ENCODE data around the gene TMEM81.

The TMEM81 gene

DNA sequence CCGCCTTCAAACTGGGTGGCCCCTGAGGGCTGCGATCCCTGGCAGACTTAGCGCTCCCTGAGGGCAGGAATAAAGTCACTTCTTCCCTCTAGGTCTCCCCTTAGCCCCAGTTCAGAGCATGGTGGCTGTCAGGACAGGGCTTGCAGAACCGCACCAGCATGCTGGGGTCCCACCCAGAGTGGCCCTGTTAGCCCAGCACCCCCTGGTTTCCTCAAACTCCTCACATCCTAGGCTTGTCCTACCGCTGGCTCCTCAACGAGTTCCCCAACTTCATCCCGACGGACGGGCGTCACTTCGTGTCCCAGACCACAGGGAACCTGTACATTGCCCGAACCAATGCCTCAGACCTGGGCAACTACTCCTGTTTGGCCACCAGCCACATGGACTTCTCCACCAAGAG lies 25.4 kb downstream of the TMEM81 start:
- H3K27ac ChIP-seq (ENCODE audit: low read length), result no peak overlapping the region
- H3K36me3 ChIP-seq (ENCODE audit: control insufficient read depth in 1 of 2, insufficient read depth in 2 of 2, low read length in 2 of 2), result no peaks in the 10 kb centered on the region
- H3K4me3 ChIP-seq (ENCODE audit: low read depth in 1 of 2, low read length in 2 of 2), result no peak overlapping the region
- no peaks in the 10 kb centered on the region for H3K27me3 ChIP-seq (ENCODE audit: low read depth, low read length)
- peaks cover 0 to 8% of the 10 kb centered on the region in 2 donors for H3K4me1 ChIP-seq (ENCODE audit: control insufficient read depth in 1 of 2, insufficient read depth in 2 of 2, low read length in 2 of 2)
- H3K9me3 ChIP-seq (ENCODE audit: control insufficient read depth in 1 of 2, low read length in 2 of 2), result no peaks in the 10 kb centered on the region

- Histone ChIP-seq H3K9me3 (ENCODE audit: control insufficient read depth in 1 of 2, low read length in 2 of 2) (no peaks in the 10 kb centered on the region), H3K27ac (ENCODE audit: low read length) (no peak overlapping the region), H3K27me3 (ENCODE audit: low read depth, low read length) (no peaks in the 10 kb centered on the region), H3K4me3 (ENCODE audit: low read depth in 1 of 2, low read length in 2 of 2) (no peak overlapping the region), H3K4me1 (ENCODE audit: control insufficient read depth in 1 of 2, insufficient read depth in 2 of 2, low read length in 2 of 2) (peaks cover 0 to 8% of the 10 kb centered on the region in 2 donors), H3K36me3 (ENCODE audit: control insufficient read depth in 1 of 2, insufficient read depth in 2 of 2, low read length in 2 of 2) (no peaks in the 10 kb centered on the region)
These were observed 26.3 kb downstream of the TMEM81 start for GRCh38 chr1:205057808-205058575.

GRCh38 chr1:205056956-205057568 lies 27.2 kb downstream of the TMEM81 start:
- no peak overlapping the region for H3K4me3 ChIP-seq (ENCODE audit: low read depth in 1 of 2, low read length in 2 of 2)
- peaks cover 0 to 8% of the 10 kb centered on the region in 2 donors for H3K4me1 ChIP-seq (ENCODE audit: control insufficient read depth in 1 of 2, insufficient read depth in 2 of 2, low read length in 2 of 2)
- H3K9me3 ChIP-seq (ENCODE audit: control insufficient read depth in 1 of 2, low read length in 2 of 2), result no peaks in the 10 kb centered on the region
- H3K36me3 ChIP-seq (ENCODE audit: control insufficient read depth in 1 of 2, insufficient read depth in 2 of 2, low read length in 2 of 2), result no peaks in the 10 kb centered on the region
- H3K27ac ChIP-seq (ENCODE audit: low read length), result no peak overlapping the region
- H3K27me3 ChIP-seq (ENCODE audit: low read depth, low read length), result no peaks in the 10 kb centered on the region

- no peak overlapping the region for H3K27ac ChIP-seq (ENCODE audit: low read length)
- H3K9me3 ChIP-seq (ENCODE audit: control insufficient read depth in 1 of 2, low read length in 2 of 2), result no peaks in the 10 kb centered on the region
- H3K36me3 ChIP-seq (ENCODE audit: control insufficient read depth in 1 of 2, insufficient read depth in 2 of 2, low read length in 2 of 2), result no peaks in the 10 kb centered on the region
- no peaks in the 10 kb centered on the region for H3K27me3 ChIP-seq (ENCODE audit: low read depth, low read length)
- no peak overlapping the region for H3K4me3 ChIP-seq (ENCODE audit: low read depth in 1 of 2, low read length in 2 of 2)
- no peaks in the 10 kb centered on the region for H3K4me1 ChIP-seq (ENCODE audit: control insufficient read depth in 1 of 2, insufficient read depth in 2 of 2, low read length in 2 of 2)
These were observed 28.1 kb downstream of the TMEM81 start for GRCh38 chr1:205056188-205056611.

GRCh38 chr1:205054013-205054412 lies 30.2 kb downstream of the TMEM81 start:
- H3K4me3 ChIP-seq (ENCODE audit: low read depth in 1 of 2, low read length in 2 of 2), result no peak overlapping the region
- H3K9me3 ChIP-seq (ENCODE audit: control insufficient read depth in 1 of 2, low read length in 2 of 2), result no peaks in the 10 kb centered on the region
- H3K4me1 ChIP-seq (ENCODE audit: control insufficient read depth in 1 of 2, insufficient read depth in 2 of 2, low read length in 2 of 2), result no peaks in the 10 kb centered on the region
- no peaks in the 10 kb centered on the region for H3K27me3 ChIP-seq (ENCODE audit: low read depth, low read length)
- H3K27ac ChIP-seq (ENCODE audit: low read length), result no peak overlapping the region
- no peaks in the 10 kb centered on the region for H3K36me3 ChIP-seq (ENCODE audit: control insufficient read depth in 1 of 2, insufficient read depth in 2 of 2, low read length in 2 of 2)

- Histone ChIP-seq H3K36me3 (ENCODE audit: control insufficient read depth in 1 of 2, insufficient read depth in 2 of 2, low read length in 2 of 2) (no peaks in the 10 kb centered on the region), H3K4me3 (ENCODE audit: low read depth in 1 of 2, low read length in 2 of 2) (no peak overlapping the region), H3K4me1 (ENCODE audit: control insufficient read depth in 1 of 2, insufficient read depth in 2 of 2, low read length in 2 of 2) (no peaks in the 10 kb centered on the region), H3K27ac (ENCODE audit: low read length) (no peak overlapping the region), H3K27me3 (ENCODE audit: low read depth, low read length) (no peaks in the 10 kb centered on the region), H3K9me3 (ENCODE audit: control insufficient read depth in 1 of 2, low read length in 2 of 2) (no peaks in the 10 kb centered on the region)
These were observed 31.0 kb downstream of the TMEM81 start for GRCh38 chr1:205053296-205053695.

DNA sequence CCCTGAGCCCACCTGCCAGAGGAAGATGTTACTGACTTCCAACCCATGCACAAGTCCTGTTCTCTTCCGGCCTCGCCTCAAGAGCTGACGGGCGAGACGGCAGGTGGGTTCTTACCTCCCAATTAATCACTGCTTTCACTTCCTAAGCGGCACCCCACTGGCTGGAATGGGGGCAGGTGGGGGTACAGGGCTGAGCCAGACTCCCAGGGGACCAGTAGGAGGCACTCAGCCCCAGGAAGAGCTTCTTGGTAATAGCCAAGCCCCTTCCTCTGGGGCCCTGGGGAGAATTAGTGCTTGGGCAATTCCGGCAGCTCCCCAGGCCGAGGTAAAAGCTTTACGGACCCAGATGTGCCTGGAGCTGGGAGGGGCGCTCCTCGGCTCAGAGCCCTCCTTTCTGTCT lies 31.6 kb downstream of the TMEM81 start:
- H3K27me3 ChIP-seq (ENCODE audit: low read depth, low read length), result peaks cover under 1% of the 10 kb centered on the region
- H3K36me3 ChIP-seq (ENCODE audit: control insufficient read depth in 1 of 2, insufficient read depth in 2 of 2, low read length in 2 of 2), result no peaks in the 10 kb centered on the region
- no peaks in the 10 kb centered on the region for H3K9me3 ChIP-seq (ENCODE audit: control insufficient read depth in 1 of 2, low read length in 2 of 2)
- H3K4me1 ChIP-seq (ENCODE audit: control insufficient read depth in 1 of 2, insufficient read depth in 2 of 2, low read length in 2 of 2), result no peaks in the 10 kb centered on the region
- no peak overlapping the region for H3K4me3 ChIP-seq (ENCODE audit: low read depth in 1 of 2, low read length in 2 of 2)
- H3K27ac ChIP-seq (ENCODE audit: low read length), result no peak overlapping the region

DNA sequence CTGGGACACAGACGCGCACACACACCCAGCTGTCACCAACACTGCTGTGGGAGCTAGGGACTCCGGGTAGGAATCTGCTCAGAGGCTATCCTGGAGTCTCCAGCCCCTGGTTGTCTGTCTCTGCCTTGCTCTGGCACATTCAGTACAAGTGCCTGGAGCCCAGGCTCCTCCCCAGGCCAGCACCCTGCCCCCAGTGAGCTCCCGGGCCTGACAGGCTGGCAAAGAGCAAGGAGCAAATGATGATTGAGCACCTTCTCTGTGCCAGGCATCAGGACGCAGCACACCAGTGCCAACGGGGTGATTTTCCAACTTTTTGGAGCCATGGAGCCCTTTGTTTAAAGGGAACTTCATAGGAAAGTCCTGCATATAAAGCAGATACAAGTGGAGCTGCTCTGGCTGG lies 34.8 kb downstream of the TMEM81 start:
- H3K27ac ChIP-seq (ENCODE audit: low read length), result no peak overlapping the region
- H3K9me3 ChIP-seq (ENCODE audit: control insufficient read depth in 1 of 2, low read length in 2 of 2), result no peaks in the 10 kb centered on the region
- H3K4me3 ChIP-seq (ENCODE audit: low read depth in 1 of 2, low read length in 2 of 2), result no peak overlapping the region
- H3K4me1 ChIP-seq (ENCODE audit: control insufficient read depth in 1 of 2, insufficient read depth in 2 of 2, low read length in 2 of 2), result no peaks in the 10 kb centered on the region
- H3K27me3 ChIP-seq (ENCODE audit: low read depth, low read length), result peaks cover 24% of the 10 kb centered on the region
- no peaks in the 10 kb centered on the region for H3K36me3 ChIP-seq (ENCODE audit: control insufficient read depth in 1 of 2, insufficient read depth in 2 of 2, low read length in 2 of 2)

GRCh38 chr1:205048382-205048781 lies 35.9 kb downstream of the TMEM81 start:
- no peaks in the 10 kb centered on the region for H3K36me3 ChIP-seq (ENCODE audit: control insufficient read depth in 1 of 2, insufficient read depth in 2 of 2, low read length in 2 of 2)
- peaks cover 34% of the 10 kb centered on the region for H3K27me3 ChIP-seq (ENCODE audit: low read depth, low read length)
- no peak overlapping the region for H3K27ac ChIP-seq (ENCODE audit: low read length)
- H3K4me1 ChIP-seq (ENCODE audit: control insufficient read depth in 1 of 2, insufficient read depth in 2 of 2, low read length in 2 of 2), result no peaks in the 10 kb centered on the region
- H3K4me3 ChIP-seq (ENCODE audit: low read depth in 1 of 2, low read length in 2 of 2), result no peak overlapping the region
- H3K9me3 ChIP-seq (ENCODE audit: control insufficient read depth in 1 of 2, low read length in 2 of 2), result no peaks in the 10 kb centered on the region

DNA sequence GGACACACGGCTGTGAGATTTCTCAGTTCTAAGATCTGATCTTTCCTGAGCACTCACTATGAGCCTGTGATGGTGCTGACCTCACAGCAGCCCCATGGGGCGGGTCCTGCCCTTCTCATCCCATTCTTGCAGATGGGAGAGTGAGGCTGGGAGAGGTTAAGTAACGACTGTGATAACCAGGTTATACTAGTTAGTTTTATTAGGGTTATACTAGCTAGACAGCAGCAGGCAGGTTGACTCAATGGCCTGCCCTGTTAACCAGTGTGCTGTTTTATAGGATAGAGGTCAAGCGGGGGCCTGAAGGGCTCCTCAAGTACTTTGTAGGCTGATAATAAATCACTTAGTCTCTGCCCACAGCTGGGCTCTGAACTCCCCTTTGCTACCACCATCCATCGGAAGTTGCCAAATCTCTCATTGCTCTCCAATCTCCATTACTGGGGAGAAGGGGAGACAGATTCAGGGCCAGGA lies 36.5 kb downstream of the TMEM81 start:
- H3K4me1 ChIP-seq (ENCODE audit: control insufficient read depth in 1 of 2, insufficient read depth in 2 of 2, low read length in 2 of 2), result peaks cover 0 to 4% of the 10 kb centered on the region in 2 donors
- H3K36me3 ChIP-seq (ENCODE audit: control insufficient read depth in 1 of 2, insufficient read depth in 2 of 2, low read length in 2 of 2), result no peaks in the 10 kb centered on the region
- peaks cover 37% of the 10 kb centered on the region for H3K27me3 ChIP-seq (ENCODE audit: low read depth, low read length)
- H3K4me3 ChIP-seq (ENCODE audit: low read depth in 1 of 2, low read length in 2 of 2), result no peak overlapping the region
- H3K9me3 ChIP-seq (ENCODE audit: control insufficient read depth in 1 of 2, low read length in 2 of 2), result no peaks in the 10 kb centered on the region
- no peak overlapping the region for H3K27ac ChIP-seq (ENCODE audit: low read length)

DNA sequence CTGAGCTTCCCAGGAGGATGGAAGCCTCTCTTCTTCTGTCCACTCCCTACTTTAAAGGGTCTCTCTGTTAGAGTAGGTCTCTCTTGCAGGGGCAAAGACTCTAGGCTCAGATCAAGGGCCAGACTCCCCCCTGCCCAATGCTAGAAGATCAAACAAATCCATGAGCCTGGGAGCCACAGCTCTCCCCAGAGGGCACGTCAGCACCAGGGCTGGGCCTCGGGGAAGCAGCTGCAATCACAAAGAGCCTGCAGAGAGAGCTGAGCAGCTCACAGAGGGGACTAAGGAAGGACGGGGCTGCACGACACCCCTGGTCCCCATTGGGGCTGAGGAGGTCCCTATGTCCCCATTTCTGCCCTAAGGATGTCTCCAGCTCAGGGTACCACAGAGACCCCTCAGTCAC lies 37.4 kb downstream of the TMEM81 start:
- Histone ChIP-seq H3K27me3 (ENCODE audit: low read depth, low read length) (peaks cover 42% of the 10 kb centered on the region), H3K36me3 (ENCODE audit: control insufficient read depth in 1 of 2, insufficient read depth in 2 of 2, low read length in 2 of 2) (no peaks in the 10 kb centered on the region), H3K4me3 (ENCODE audit: low read depth in 1 of 2, low read length in 2 of 2) (no peak overlapping the region), H3K27ac (ENCODE audit: low read length) (no peak overlapping the region), H3K4me1 (ENCODE audit: control insufficient read depth in 1 of 2, insufficient read depth in 2 of 2, low read length in 2 of 2) (peaks cover 0 to 4% of the 10 kb centered on the region in 2 donors), H3K9me3 (ENCODE audit: control insufficient read depth in 1 of 2, low read length in 2 of 2) (no peaks in the 10 kb centered on the region)
